ENCODE data around the gene AGPAT3.

AGPAT3 gene

GRCh38 chr21:43885721-43886120, 20.7 kb downstream of the AGPAT3 start:
- in situ Hi-C loops (cut with MboI; ENCODE audit: low sequenced_read_pairs, unreplicated experiment) = no loop called here
- TF ChIP-seq CTCF (IDR thresholded peaks at IDR 0.05; ENCODE audit: borderline replicate concordance, control extremely low read depth, extremely low read depth, insufficient read depth, missing control alignments) = no peak

GRCh38 chr21:43886565-43886964, 21.5 kb downstream of the AGPAT3 start:
- no peak for DNase-seq (ENCODE audit: low spot score)
- no peak for TF ChIP-seq CTCF (IDR thresholded peaks at IDR 0.05; ENCODE audit: borderline replicate concordance, control extremely low read depth, extremely low read depth, insufficient read depth, missing control alignments)
- in situ Hi-C loops (cut with MboI; ENCODE audit: low sequenced_read_pairs, unreplicated experiment) = no loop called here

More at GRCh38 chr21:43885721-43886120, 20.7 kb downstream of the AGPAT3 start:
- peak; percentile 3 for DNase-seq (ENCODE audit: low spot score)

- in situ Hi-C loops (cut with MboI; ENCODE audit: low sequenced_read_pairs, unreplicated experiment) = no loop called here
- DNase-seq (ENCODE audit: low spot score) = no peak
- no peak for TF ChIP-seq CTCF (IDR thresholded peaks at IDR 0.05; ENCODE audit: borderline replicate concordance, control extremely low read depth, extremely low read depth, insufficient read depth, missing control alignments)
Observed at GRCh38 chr21:43889069-43889468, 24.0 kb downstream of the AGPAT3 start.

GRCh38 chr21:43890042-43890441, 25.0 kb downstream of the AGPAT3 start:
- no peak for TF ChIP-seq CTCF (IDR thresholded peaks at IDR 0.05; ENCODE audit: borderline replicate concordance, control extremely low read depth, extremely low read depth, insufficient read depth, missing control alignments)
- in situ Hi-C loops (cut with MboI; ENCODE audit: low sequenced_read_pairs, unreplicated experiment) = no loop called here
- no peak for DNase-seq (ENCODE audit: low spot score)

- in situ Hi-C loops (cut with MboI; ENCODE audit: low sequenced_read_pairs, unreplicated experiment) = no loop called here
- TF ChIP-seq CTCF (IDR thresholded peaks at IDR 0.05; ENCODE audit: borderline replicate concordance, control extremely low read depth, extremely low read depth, insufficient read depth, missing control alignments) = no peak
- no peak for DNase-seq (ENCODE audit: low spot score)
Observed at GRCh38 chr21:43892334-43892733, 27.3 kb downstream of the AGPAT3 start.

GRCh38 chr21:43892984-43893535, 28.0 kb downstream of the AGPAT3 start:
- in situ Hi-C loops (cut with MboI; ENCODE audit: low sequenced_read_pairs, unreplicated experiment) = no loop called here
- TF ChIP-seq CTCF (IDR thresholded peaks at IDR 0.05; ENCODE audit: borderline replicate concordance, control extremely low read depth, extremely low read depth, insufficient read depth, missing control alignments) = peak; percentile 2
- no peak for DNase-seq (ENCODE audit: low spot score)

All from GM13976 (cell line).